GM12872 (cell line): ENCODE data around the gene PTGFRN.

Source experiments
- CTCF ChIP-seq: IDR thresholded peaks from 3 replicates; pipeline ENCODE4 v1.5.1; 2011; ENCODE audit warnings: low read depth, mild to moderate bottlenecking, low read length, moderate library complexity; ENCODE audit not compliant: insufficient read depth

Gene PTGFRN

GRCh38 chr1:117015724-117016123 is 106.0 kb downstream of the PTGFRN start:
- no peak for TF ChIP-seq CTCF

GRCh38 chr1:117017062-117017461 is 107.3 kb downstream of the PTGFRN start:
- no peak for TF ChIP-seq CTCF

GRCh38 chr1:117017648-117018047 is 107.9 kb downstream of the PTGFRN start:
- no peak for TF ChIP-seq CTCF

- TF ChIP-seq CTCF = no peak
These were observed 110.9 kb downstream of the PTGFRN start for GRCh38 chr1:117020526-117021156.

- no peak for TF ChIP-seq CTCF
These were observed 112.4 kb downstream of the PTGFRN start for GRCh38 chr1:117022114-117022513.

- TF ChIP-seq CTCF = no peak
These were observed 115.9 kb downstream of the PTGFRN start for GRCh38 chr1:117025568-117025967.

GRCh38 chr1:117026361-117026760 is 116.6 kb downstream of the PTGFRN start:
- no peak for TF ChIP-seq CTCF

- TF ChIP-seq CTCF = no peak
These were observed 120.0 kb downstream of the PTGFRN start for GRCh38 chr1:117029685-117030084.
